Stimulated activated naive CD8-positive, alpha-beta T cell treated with anti-CD3 and anti-CD28 coated beads, Interleukin-15, Interleukin-2, amounts not matched to agents 100 ng/mL and 50 ng/mL, for 24 hours (primary cell): ENCODE measurements around the gene ZNF776.

Experiments
- H3K27ac Mint-ChIP-seq: one replicate; pipeline ENCODE4 v1.8.0; 2021; ENCODE audit warnings: mild to moderate bottlenecking, mixed read lengths
- H3K27me3 Mint-ChIP-seq: one replicate; pipeline ENCODE4 v1.8.0; 2021; ENCODE audit warnings: mixed read lengths
- H3K36me3 Mint-ChIP-seq: one replicate; pipeline ENCODE4 v1.8.0; 2021; ENCODE audit warnings: low read depth, mixed read lengths
- H3K4me1 Mint-ChIP-seq: one replicate; pipeline ENCODE4 v1.8.0; 2021; ENCODE audit warnings: low read depth, mixed read lengths
- H3K4me3 Mint-ChIP-seq: one replicate; pipeline ENCODE4 v1.8.0; 2021; ENCODE audit warnings: mild to moderate bottlenecking, mixed read lengths
- H3K9me3 Mint-ChIP-seq: one replicate; pipeline ENCODE4 v1.8.0; 2021; ENCODE audit warnings: mixed read lengths

The ZNF776 gene

DNA sequence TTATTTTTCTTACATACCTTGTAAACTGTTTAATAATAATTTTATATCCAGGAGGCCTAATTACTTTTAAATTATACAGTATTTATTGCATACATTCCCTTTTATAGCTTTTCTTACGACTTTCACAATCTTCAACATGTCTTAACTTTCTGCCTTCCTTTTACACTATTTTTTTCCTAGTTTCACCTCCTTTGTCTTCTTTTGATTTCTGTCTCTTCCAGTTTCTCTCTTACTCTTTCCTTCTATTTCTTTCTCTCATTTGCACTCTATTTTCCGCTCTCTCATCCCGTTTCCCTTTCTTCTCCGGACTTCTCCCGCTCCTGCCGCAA is 56.6 kb downstream of the ZNF776 start:
- H3K27me3 Mint-ChIP-seq, result no peaks in the 10 kb centered on the region

DNA sequence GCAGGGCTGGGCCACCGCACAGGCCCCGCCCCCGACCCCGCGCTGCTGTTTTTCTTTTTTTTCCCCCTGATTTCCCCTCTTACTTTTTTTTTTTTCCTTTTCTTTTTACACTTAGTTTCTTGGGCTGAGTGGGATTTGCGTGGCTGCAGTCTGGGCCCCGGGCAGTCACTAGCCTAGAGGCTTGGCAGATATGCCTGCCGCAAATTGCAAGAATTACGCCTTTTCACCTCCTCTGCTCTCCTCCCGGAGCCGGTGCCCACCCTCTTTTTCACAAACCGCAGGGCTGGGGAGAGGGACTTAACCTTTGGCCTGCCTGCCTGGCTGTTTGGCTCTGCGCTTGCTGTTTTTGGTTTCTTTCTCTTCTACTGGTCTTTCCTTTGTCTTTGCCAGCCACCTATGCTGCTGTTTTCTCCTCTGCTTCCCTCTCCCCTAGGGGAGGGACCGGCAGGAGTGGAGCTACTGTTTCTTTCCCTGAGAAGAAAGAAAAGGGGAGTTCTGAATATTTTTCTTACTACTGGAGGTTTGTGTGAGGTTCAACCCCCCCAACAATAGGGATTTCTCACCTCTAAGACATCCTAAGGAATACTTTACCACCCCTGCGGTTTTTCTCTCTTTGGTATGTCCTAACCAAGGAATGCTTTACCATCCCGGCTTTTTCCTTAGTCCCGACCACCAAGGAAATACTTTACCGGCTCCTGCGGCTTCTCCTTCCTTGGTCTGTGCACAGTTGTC is 57.1 kb downstream of the ZNF776 start:
- no peaks in the 10 kb centered on the region for H3K27me3 Mint-ChIP-seq
- H3K27ac Mint-ChIP-seq, result peak overlapping the region; percentile 73
- peaks cover 48% of the 10 kb centered on the region for H3K36me3 Mint-ChIP-seq
- H3K4me3 Mint-ChIP-seq, result peak overlapping the region; percentile 66
- H3K4me1 Mint-ChIP-seq, result peaks cover 30% of the 10 kb centered on the region
- no peaks in the 10 kb centered on the region for H3K9me3 Mint-ChIP-seq

More for the DNA sequence above, 56.6 kb downstream of the ZNF776 start:
- peak overlapping the region; percentile 73 for H3K27ac Mint-ChIP-seq
- H3K4me3 Mint-ChIP-seq, result peak overlapping the region; percentile 66
- no peaks in the 10 kb centered on the region for H3K9me3 Mint-ChIP-seq
- peaks cover 30% of the 10 kb centered on the region for H3K4me1 Mint-ChIP-seq
- H3K36me3 Mint-ChIP-seq, result peaks cover 44% of the 10 kb centered on the region

DNA sequence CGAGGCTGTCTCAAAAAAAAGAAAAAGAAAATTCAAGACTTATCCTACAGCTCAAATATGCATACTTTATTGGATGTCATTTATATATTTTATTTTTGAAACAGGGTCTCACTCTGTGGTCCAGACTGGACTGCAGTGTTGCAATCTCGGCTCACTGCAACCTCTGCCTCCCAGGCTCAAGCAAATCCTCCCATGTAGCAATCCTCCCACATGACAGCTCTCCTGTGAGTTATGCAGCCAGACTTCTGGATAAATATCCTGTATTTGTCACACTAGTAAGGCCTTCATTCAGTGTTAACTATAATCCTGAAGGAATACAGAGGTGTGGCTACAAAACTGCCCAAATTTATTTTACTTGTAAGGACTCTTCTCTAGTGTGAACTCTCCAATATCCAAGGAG is 60.9 kb downstream of the ZNF776 start:
- no peak overlapping the region for H3K4me3 Mint-ChIP-seq
- H3K4me1 Mint-ChIP-seq, result peaks cover 37% of the 10 kb centered on the region
- H3K27me3 Mint-ChIP-seq, result no peaks in the 10 kb centered on the region
- peaks cover 63% of the 10 kb centered on the region for H3K36me3 Mint-ChIP-seq
- H3K27ac Mint-ChIP-seq, result no peak overlapping the region
- H3K9me3 Mint-ChIP-seq, result no peaks in the 10 kb centered on the region
